H1 (cell line): ENCODE measurements around the gene L3MBTL4. TPM values are rescaled to one million over a fixed set of nuclear protein-coding genes. Genes with fewer than 3 reads are reported as not detected.

ENCODE experiments used
- CTCF ChIA-PET: fragments of 300-600 bp; sonication (Branson Sonifier 250); formaldehyde crosslinking; loops from one replicate; lab custom pipeline; 2021; ENCODE audit not compliant: partially characterized antibody; lab: Charles Lee
- POLR2A ChIA-PET: fragments of 300-600 bp; sonication (Branson Sonifier 250); formaldehyde crosslinking; loops from one replicate; lab custom pipeline; 2021; ENCODE audit warnings: inconsistent platforms; ENCODE audit not compliant: partially characterized antibody; lab: Charles Lee
- DNase-seq, 2 experiments: peaks; one replicate each; pipeline versions ENCODE4 v3.0.0 to v3.0.0-alpha.2; 2010 to 2022; ENCODE audit warnings: low spot score in 2 of 2, low read depth in 1 of 2, mixed read lengths in 1 of 2
- FAIRE-seq: peaks from 2 replicates; lab custom pipeline; 2011; peaks lifted over from hg19 to GRCh38; lab: Jason Lieb, UNC
- H2AFZ ChIP-seq: 2 replicates; pipeline ENCODE4 v1.8.1; 2012; ENCODE audit warnings: low read length, inconsistent platforms
- H2AK5ac ChIP-seq: 2 replicates; pipeline ENCODE4 v1.6.1; 2013; ENCODE audit warnings: low read depth, low read length
- H2BK120ac ChIP-seq: replicated peaks from 2 replicates; pipeline ENCODE3; 2013; ENCODE audit warnings: low read depth, low read length, inconsistent platforms
- H2BK12ac ChIP-seq: 2 replicates; pipeline ENCODE4 v1.6.1; 2013; ENCODE audit warnings: low read depth, low read length
- H2BK15ac ChIP-seq: 2 replicates; pipeline ENCODE4 v1.6.1; 2013; ENCODE audit warnings: low read length
- H2BK20ac ChIP-seq: 2 replicates; pipeline ENCODE4 v1.6.1; 2013; ENCODE audit warnings: low read length
- H2BK5ac ChIP-seq: 2 replicates; pipeline ENCODE4 v1.6.1; 2013; ENCODE audit warnings: low read depth, low read length
- H3K14ac ChIP-seq: 2 replicates; pipeline ENCODE4 v1.6.1; 2013; ENCODE audit warnings: inconsistent platforms; ENCODE audit not compliant: insufficient read length
- H3K18ac ChIP-seq: 2 replicates; pipeline ENCODE4 v1.6.1; 2013; ENCODE audit warnings: low read length; ENCODE audit errors: extremely low read depth
- H3K23ac ChIP-seq: 2 replicates; pipeline ENCODE4 v1.6.1; 2013; ENCODE audit warnings: inconsistent platforms; ENCODE audit not compliant: insufficient read length
- H3K23me2 ChIP-seq: 2 replicates; pipeline ENCODE4 v1.6.1; 2013; ENCODE audit warnings: low read depth, low read length
- H3K27ac ChIP-seq: 2 replicates; pipeline ENCODE4 v1.6.1; 2011; ENCODE audit warnings: low read depth, low read length, inconsistent platforms
- H3K27me3 ChIP-seq, 4 experiments: replicated peaks in 1 of 4; 1 replicate in 1 of 4; 2 replicates in 3 of 4; pipeline versions ENCODE4 v1.6.1 to v1.8.1; 2011 to 2013; ENCODE audit warnings: low read length in 3 of 4, mild to moderate bottlenecking in 3 of 4, inconsistent platforms in 2 of 4, mixed read lengths in 2 of 4, moderate library complexity in 1 of 4; ENCODE audit not compliant: control insufficient read depth in 3 of 4, insufficient read depth in 3 of 4; ENCODE audit errors: extremely low read depth in 1 of 4
- H3K36me3 ChIP-seq, 4 experiments: 2 replicates each; pipeline versions ENCODE4 v1.6.1 to v1.8.1; 2011 to 2013; ENCODE audit warnings: mild to moderate bottlenecking in 4 of 4, low read length in 3 of 4, moderate library complexity in 2 of 4, control low read depth in 1 of 4, inconsistent platforms in 1 of 4; ENCODE audit not compliant: insufficient read depth in 4 of 4, control insufficient read depth in 2 of 4
- H3K4ac ChIP-seq: replicated peaks from 2 replicates; pipeline ENCODE3; 2013; ENCODE audit warnings: low read length, low read depth, mixed read lengths, inconsistent platforms; ENCODE audit not compliant: insufficient read length
- H3K4me1 ChIP-seq, 4 experiments: replicated peaks in 1 of 4; 1 replicate in 1 of 4; 2 replicates in 3 of 4; pipeline versions ENCODE4 v1.6.1 to v1.8.1; 2011 to 2013; ENCODE audit warnings: low read length in 3 of 4, inconsistent platforms in 2 of 4, mixed read lengths in 1 of 4; ENCODE audit not compliant: insufficient read depth in 4 of 4, control insufficient read depth in 3 of 4
- H3K4me2 ChIP-seq, 2 experiments: 2 replicates each; pipeline versions ENCODE4 v1.6.1 to v1.8.1; 2011 to 2013; ENCODE audit warnings: low read depth in 2 of 2, low read length in 2 of 2, control low read depth in 1 of 2, inconsistent platforms in 1 of 2, mild to moderate bottlenecking in 1 of 2; ENCODE audit not compliant: insufficient read depth in 1 of 2
- H3K4me3 ChIP-seq, 4 experiments: fragments of 200-600, 300-600 bp in 1 of 4; sonication (generic), shearing (Covaris generic), sonication (Bioruptor Twin) in 1 of 4; 2 replicates each; pipeline versions ENCODE4 v1.5.1 to v1.8.1; 2011 to 2016; ENCODE audit warnings: low read length in 4 of 4, low read depth in 3 of 4, control low read depth in 2 of 4, inconsistent platforms in 2 of 4, mild to moderate bottlenecking in 2 of 4, mixed read lengths in 1 of 4, moderate library complexity in 1 of 4; ENCODE audit not compliant: insufficient read depth in 2 of 4; ENCODE audit errors: extremely low read depth in 1 of 4
- H3K56ac ChIP-seq: replicated peaks from 2 replicates; pipeline ENCODE3; 2013; ENCODE audit warnings: low read depth, mild to moderate bottlenecking, mixed read lengths, low read length, inconsistent platforms; ENCODE audit not compliant: insufficient read length
- H3K79me1 ChIP-seq: 2 replicates; pipeline ENCODE4 v1.6.1; 2013; ENCODE audit warnings: low read depth, low read length, control low read depth
- H3K79me2 ChIP-seq, 2 experiments: 2 replicates each; pipeline versions ENCODE4 v1.6.1 to v1.8.1; 2012 to 2013; ENCODE audit warnings: low read length in 2 of 2, mild to moderate bottlenecking in 2 of 2, inconsistent platforms in 1 of 2; ENCODE audit not compliant: insufficient read depth in 2 of 2, control insufficient read depth in 1 of 2
- H3K9ac ChIP-seq, 4 experiments: replicated peaks in 1 of 4; 1 replicate in 1 of 4; 2 replicates in 3 of 4; pipeline versions ENCODE4 v1.6.1 to v1.8.1; 2011 to 2013; ENCODE audit warnings: low read depth in 3 of 4, low read length in 3 of 4, control low read depth in 2 of 4, mild to moderate bottlenecking in 2 of 4, moderate library complexity in 2 of 4, inconsistent platforms in 1 of 4; ENCODE audit errors: extremely low read depth in 1 of 4
- H3K9me3 ChIP-seq, 2 experiments: 2 replicates each; pipeline versions ENCODE4 v1.6.1 to v1.8.1; 2012 to 2013; ENCODE audit warnings: mild to moderate bottlenecking in 2 of 2, moderate library complexity in 2 of 2, control low read depth in 1 of 2, inconsistent platforms in 1 of 2, low read depth in 1 of 2, low read length in 1 of 2, mixed read lengths in 1 of 2; ENCODE audit not compliant: insufficient read depth in 2 of 2
- H4K20me1 ChIP-seq, 2 experiments: replicated peaks in 1 of 2; 2 replicates each; pipeline versions ENCODE3 to v1.8.1; 2011 to 2013; ENCODE audit warnings: inconsistent platforms in 2 of 2, low read length in 2 of 2, mild to moderate bottlenecking in 1 of 2; ENCODE audit not compliant: insufficient read depth in 2 of 2, control insufficient read depth in 1 of 2
- H4K5ac ChIP-seq: 2 replicates; pipeline ENCODE4 v1.6.1; 2013; ENCODE audit warnings: low read length, low read depth, mixed read lengths, inconsistent platforms; ENCODE audit not compliant: insufficient read length
- H4K8ac ChIP-seq: 2 replicates; pipeline ENCODE4 v1.8.0; 2013; ENCODE audit warnings: mild to moderate bottlenecking, moderate library complexity, low read length, inconsistent platforms; ENCODE audit not compliant: insufficient read depth; ENCODE audit errors: extremely low read depth
- H4K91ac ChIP-seq: replicated peaks from 2 replicates; pipeline ENCODE3; 2013; ENCODE audit warnings: low read length, mixed read lengths, inconsistent platforms; ENCODE audit not compliant: insufficient read length
- CREB1 ChIP-seq: IDR thresholded peaks from 2 replicates; pipeline ENCODE4 v1.6.1; 2012; ENCODE audit warnings: inconsistent platforms
- FOSL1 ChIP-seq: IDR thresholded peaks from 2 replicates; pipeline ENCODE4 v1.6.1; 2011; ENCODE audit warnings: mild to moderate bottlenecking, low read depth, low read length, moderate library complexity; ENCODE audit not compliant: insufficient read depth
- KDM4A ChIP-seq: IDR thresholded peaks from one replicate; pipeline ENCODE4 v1.7.1; 2012; ENCODE audit warnings: low read depth, mild to moderate bottlenecking, moderate library complexity, low read length, inconsistent platforms; ENCODE audit not compliant: severe bottlenecking
- SIRT6 ChIP-seq: IDR thresholded peaks from one replicate; pipeline ENCODE4 v1.7.1; 2012; ENCODE audit warnings: low read length, inconsistent platforms
- WGBS, 2 experiments: shearing (Covaris generic) in 1 of 2; methylation state at CpG; one replicate each; pipeline versions ENCODE4 v1.1.6 to v1.1.7; 2013 to 2015; ENCODE audit warnings: low lambda C conversion rate in 2 of 2, mixed read lengths in 2 of 2, inconsistent platforms in 1 of 2, low coverage in 1 of 2, missing lambda C conversion rate in 1 of 2; ENCODE audit not compliant: insufficient replicate concordance in 2 of 2, insufficient coverage in 1 of 2, insufficient read length in 1 of 2; ENCODE audit errors: extremely low coverage in 1 of 2, missing lambda C conversion rate in 1 of 2; 5-methylcytosine and 5-hydroxymethylcytosine counted together
- polyA plus RNA-seq, 7 experiments: library from polyadenylated mRNA; depleted of rRNA in 3 of 7; stranded (reverse) in 5 of 7; unstranded in 2 of 7; fragments of >200 nt in 5 of 7; fragments of 200-250 nt in 2 of 7; gene quantifications; 1 replicate in 5 of 7; 2 replicates in 1 of 7; 4 replicates in 1 of 7; pipeline versions ENCODE4 v1.2.1 to v1.2.3, GENCODE V29; 2011 to 2013; ENCODE audit warnings: missing spikeins in 2 of 7, mixed read lengths in 2 of 7
- total RNA-seq: library from RNA; stranded (reverse); fragmentation: NEBNext Ultra II Directional; extraction: Animal tissue kit (Norgen Biotek cat#: 25700); gene quantifications from 2 replicates; pipeline ENCODE4 v1.2.1, GENCODE V29; 2021

The L3MBTL4 gene
- total and polyA plus RNA-seq, 2 of the 8 experiments (the other 6 are each of a cell fraction or from before 2014, with no cell fraction given): 1.0 to 2.1 TPM

- H3K18ac ChIP-seq: no peak overlapping the region
- no peak overlapping the region for H2BK120ac ChIP-seq
- DNase-seq (no peak), FAIRE-seq (no peak)
- no peak overlapping the region for H2BK5ac ChIP-seq
- no peaks in the 10 kb centered on the region for H3K27me3 ChIP-seq
- no peak overlapping the region for H3K9ac ChIP-seq
- CTCF ChIA-PET: interaction anchor here (1.1 kb wide), 1 partner anchor 10 kb away, joined by 3 read pairs; no protein-coding TSS in a partner anchor
- no peak overlapping the region for H2BK20ac ChIP-seq
- POLR2A ChIA-PET: no interaction called here
- H3K4me3 ChIP-seq: no peak overlapping the region
- H4K8ac ChIP-seq: no peak overlapping the region
- no peak overlapping the region for H3K4me2 ChIP-seq
- H2AFZ ChIP-seq: no peak overlapping the region
- no peak overlapping the region for H3K27ac ChIP-seq
- no peaks in the 10 kb centered on the region for H3K79me1 ChIP-seq
- no peak overlapping the region for H2AK5ac ChIP-seq
- no peak overlapping the region for H3K56ac ChIP-seq
- H3K23me2 ChIP-seq: no peaks in the 10 kb centered on the region
- WGBS, 2 experiments: 93% methylated on average over 3 of the region's 3 CpGs; no CpG with 5 or more reads in 1 of the 2 experiments
- no peak overlapping the region for H4K5ac ChIP-seq
- no peaks in the 10 kb centered on the region for H3K79me2 ChIP-seq
- no peak overlapping the region for H3K14ac ChIP-seq
- H2BK15ac ChIP-seq: no peak overlapping the region
- H3K4me1 ChIP-seq: no peaks in the 10 kb centered on the region
- no peak overlapping the region for H3K4ac ChIP-seq
- H2BK12ac ChIP-seq: no peak overlapping the region
- H4K91ac ChIP-seq: no peak overlapping the region
- no peaks in the 10 kb centered on the region for H4K20me1 ChIP-seq
- H3K23ac ChIP-seq: no peak overlapping the region
- no peaks in the 10 kb centered on the region for H3K9me3 ChIP-seq
- H3K36me3 ChIP-seq: no peaks in the 10 kb centered on the region
- TF ChIP-seq KDM4A (no peak), SIRT6 (no peak), FOSL1 (no peak), CREB1 (no peak)
These were observed 148.5 kb downstream of the L3MBTL4 start for GRCh38 chr18:6266212-6266611.
